SKM-1 treated with dmso at 0.1 percent for 144 hours (cell line): ENCODE results near the gene HDAC9.
"Not testable (repeated sequence)": the region's sequence is repeated elsewhere in the genome, so short reads cannot be mapped to it uniquely, and the experiment has no call there.

ENCODE experiments used
- DNase-seq: peaks from one replicate; lab custom pipeline; 2025; ENCODE audit not compliant: unreplicated experiment; lab: John Stamatoyannopoulos, UW

Gene HDAC9

DNA sequence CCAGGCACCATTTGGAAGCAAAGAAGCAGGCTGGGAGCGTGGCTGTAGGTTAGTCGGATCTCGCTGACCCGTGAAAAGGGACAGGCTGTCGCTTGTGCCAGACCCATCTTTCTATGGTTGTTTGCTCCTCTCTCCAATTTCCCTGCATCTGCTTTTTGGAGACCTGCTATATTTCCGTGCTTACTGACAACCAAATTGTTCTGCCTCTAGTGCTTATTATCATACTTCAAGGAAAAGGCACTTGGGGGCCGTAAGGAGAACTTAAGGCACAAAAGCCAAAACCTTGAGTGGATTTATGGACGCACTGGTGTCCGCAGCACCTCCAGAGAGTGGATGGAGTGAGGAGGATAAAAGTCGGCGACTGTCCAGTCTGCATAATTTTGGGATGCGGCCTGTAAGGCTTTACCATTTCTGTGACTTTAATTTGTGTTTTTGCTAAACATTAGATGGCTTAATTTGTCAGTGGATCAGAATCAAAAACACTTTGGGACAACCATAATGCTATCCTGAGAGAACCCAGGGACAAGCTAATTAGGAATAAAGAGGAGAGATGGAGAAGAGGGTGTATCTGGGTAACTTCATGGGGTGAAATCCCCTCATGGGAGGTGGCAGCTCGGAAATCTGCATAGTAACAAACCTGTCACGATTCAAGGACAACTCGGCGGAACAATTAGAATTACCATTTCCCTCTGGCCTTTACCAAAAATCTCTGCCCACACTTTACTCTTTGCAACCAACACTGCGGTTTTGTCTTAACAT is 206.7 kb downstream of the HDAC9 start:
- no peak for DNase-seq

DNA sequence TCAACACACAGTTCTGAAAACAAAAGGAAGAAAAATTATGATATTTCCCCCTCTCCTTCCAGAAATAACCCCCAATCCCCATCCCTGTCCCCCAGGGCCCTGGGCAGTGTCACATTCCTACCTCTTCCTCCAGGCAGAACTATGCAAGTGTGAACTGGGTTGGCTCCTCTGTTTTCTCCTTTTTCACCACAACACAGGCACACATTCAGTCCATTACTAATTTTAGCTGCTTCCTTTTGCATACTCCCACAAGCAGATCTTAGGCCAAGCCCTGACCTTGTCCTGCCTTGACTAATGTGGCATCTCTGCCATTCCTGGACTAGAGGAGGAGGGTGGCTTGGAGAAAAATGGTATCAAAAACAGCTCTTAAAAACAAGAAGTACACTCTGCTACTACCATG is 208.1 kb downstream of the HDAC9 start:
- no peak for DNase-seq

DNA sequence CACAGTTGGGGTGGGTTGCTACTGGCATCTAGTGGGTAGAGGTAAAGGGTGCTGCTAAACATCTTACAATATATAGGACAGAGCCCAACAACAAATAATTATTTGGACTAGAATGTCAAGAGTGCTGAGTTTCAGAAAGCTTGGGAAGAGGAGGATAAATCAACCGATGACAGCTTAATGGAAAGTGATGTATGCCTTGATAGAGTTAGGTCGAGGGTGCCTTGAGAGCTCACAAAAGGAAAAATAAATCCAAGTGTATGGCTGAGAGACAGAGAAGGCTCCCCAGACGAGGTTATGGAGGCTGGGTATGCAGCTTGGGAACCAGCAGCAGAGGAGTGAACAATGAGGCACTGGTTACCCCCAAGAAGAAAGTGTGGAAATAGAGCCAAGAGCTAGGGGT is 211.1 kb downstream of the HDAC9 start:
- DNase-seq = no peak

DNA sequence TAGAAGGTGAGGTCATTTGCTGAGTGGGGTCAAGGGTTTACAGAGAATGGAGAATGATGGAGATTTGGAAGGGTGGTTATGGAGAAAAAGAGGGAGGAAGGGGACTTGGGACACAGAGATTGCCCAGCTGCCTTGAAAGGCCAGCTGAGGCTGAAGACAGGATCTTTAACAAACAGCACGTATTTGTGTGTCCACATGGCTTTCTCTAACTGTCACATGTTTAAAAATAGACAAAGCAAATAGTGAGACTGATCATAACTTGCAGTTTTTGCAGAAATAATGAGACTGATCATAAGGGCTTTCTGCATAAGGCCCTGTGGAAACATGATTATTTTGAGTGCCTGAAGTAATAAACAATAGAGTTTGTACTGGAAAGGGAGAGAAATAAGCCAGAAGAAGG is 212.7 kb downstream of the HDAC9 start:
- DNase-seq = no peak

DNA sequence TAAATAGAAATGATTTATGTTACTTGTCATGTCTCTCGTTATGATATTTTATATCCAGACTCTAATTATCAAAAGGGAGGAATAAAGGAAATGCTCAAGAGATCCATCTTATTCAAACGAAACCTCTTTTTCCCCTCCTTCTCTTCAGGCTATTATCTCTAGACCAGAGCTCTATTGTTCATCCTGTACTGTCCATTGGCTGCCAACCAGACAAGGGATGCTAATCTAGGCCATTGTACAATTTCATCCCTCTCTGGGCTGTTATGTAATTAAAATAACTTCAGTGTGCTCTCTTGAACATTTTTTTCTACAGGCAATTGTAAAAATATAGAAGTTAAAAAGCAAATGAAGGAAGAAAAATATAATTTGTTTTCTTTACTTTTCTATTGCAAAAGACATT is 220.4 kb downstream of the HDAC9 start:
- no peak for DNase-seq

DNA sequence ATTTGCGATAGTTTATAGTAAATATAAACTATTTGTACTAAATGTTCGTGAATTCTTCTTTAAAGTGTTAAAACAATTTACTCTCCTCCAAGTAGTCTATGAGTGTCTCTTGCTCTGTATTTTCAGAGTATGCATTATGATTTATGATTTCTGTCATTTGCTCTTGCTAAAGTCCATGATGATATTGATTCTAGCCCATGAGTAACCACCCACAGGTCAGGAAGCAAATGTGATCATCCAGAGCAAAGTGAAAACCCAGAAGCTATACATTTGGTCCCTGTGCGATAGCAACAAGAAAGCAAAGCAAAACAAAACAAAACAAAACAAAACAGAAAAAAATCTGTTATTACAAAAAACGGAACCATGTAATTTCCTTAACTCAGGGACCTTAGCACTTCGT is 225.9 kb downstream of the HDAC9 start:
- no peak for DNase-seq

DNA sequence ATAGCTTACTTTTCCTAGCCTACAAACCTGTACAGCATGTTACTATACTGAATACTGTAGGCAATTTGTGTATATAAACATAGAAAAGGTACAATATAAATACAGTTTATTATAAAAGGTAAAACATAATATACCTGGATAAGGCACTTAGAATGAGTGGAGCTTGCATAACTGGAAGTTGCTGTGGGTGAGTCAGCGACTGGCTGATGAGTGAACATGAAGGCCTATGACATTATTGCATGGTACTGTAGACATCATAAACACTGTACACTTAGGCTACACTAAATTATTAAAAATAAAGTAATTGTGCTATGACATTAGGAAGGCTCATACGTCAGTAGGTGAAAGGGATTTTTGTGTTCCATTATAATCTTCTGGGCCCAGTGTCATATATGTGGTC is 228.8 kb downstream of the HDAC9 start:
- DNase-seq = no peak

DNA sequence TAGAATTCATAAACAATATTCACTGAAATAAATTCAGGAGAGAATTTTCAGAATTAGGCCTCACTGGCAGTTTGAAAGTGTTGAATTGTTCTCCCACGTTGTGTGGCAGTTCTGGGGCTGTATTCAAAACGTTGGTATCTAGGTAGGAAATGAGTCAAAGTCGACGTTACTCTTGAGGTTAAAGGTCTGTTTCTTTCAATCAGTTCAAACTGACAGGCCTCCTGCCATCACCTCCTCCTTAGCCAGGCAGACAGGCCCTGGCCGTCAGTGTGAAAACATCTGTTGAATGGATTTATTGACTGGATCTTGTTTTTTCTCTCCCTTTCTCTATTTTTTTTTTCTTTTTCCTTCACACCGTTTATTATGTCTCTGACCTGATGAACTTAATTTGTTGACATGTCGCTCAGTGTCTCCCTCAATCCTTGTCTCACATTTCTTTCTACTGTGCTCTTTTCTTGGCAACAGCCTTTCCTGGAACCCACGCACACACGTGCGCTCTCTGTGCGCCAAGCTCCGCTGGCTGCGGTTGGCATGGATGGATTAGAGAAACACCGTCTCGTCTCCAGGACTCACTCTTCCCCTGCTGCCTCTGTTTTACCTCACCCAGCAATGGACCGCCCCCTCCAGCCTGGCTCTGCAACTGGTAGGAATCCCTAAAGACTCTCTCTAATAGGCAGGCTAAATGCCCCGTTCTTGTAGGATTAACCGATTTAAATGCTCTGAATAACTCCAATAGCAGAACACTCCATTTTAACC is 231.7 kb downstream of the HDAC9 start:
- no peak for DNase-seq

DNA sequence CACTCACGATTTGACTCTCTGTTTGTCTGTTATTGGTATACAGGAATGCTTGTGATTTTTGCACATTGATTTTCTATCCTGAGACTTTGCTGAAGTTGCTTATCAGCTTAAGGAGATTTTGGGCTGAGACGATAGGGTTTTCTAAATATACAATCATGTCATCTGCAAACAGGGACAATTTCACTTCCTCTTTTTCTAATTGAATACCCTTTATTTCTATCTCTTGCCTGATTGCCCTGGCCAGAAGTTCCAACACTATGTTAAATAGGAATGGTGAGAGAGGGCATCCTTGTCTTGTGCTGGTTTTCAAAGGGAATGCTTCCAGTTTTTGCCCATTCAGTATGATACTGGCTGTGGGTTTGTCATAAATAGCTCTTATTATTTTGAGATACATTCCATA is 240.5 kb downstream of the HDAC9 start:
- not testable (repeated sequence) for DNase-seq

DNA sequence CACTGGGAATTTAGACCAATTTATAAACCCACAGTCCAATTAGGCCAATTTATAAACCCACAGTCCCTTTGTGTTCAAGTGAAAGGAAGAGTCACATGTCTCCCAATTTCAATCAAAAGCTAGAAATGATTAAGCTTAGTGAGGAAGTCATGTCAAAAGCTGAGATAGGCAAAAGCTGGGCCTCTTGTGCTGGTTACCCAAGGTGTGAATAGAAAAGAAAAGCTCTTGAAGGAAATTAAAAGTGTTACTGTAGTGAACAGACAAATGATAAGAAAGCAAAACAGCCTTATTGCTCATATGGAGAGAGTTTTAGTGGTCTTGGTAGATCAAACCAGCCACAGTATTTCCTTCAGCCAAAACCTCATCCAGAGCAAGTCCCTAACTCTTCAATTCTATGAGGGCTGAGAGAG is 245.0 kb downstream of the HDAC9 start:
- DNase-seq = no peak

DNA sequence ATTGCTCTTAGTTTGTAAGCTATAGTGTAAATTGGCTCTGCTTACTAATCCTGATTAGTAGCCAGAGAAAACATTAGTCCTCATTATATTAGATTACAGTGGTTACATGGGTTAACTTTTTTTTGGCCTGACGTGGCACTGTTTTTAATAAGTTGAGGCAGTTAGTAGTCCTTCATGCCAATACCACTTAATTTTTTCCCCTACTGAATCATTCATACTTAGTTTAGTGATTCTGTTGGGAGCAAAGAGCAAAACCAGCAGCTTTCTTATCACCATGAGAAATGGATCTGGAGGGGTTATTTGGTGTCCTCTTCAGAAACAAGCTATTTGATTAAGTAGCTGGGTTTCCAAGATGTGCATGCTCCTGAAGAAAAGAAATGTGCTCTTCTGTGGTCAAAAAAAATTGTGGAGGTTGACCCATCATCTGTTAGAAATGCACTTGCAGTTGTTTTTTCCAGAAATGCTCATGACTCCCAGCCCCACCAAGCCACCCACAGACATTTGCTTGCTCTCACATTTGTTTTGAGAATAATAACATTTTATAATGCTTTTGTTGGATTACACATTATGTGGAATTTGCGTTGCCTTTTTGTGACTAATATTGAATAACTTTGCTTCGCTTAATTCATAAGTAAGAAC is 258.5 kb downstream of the HDAC9 start:
- no peak for DNase-seq

DNA sequence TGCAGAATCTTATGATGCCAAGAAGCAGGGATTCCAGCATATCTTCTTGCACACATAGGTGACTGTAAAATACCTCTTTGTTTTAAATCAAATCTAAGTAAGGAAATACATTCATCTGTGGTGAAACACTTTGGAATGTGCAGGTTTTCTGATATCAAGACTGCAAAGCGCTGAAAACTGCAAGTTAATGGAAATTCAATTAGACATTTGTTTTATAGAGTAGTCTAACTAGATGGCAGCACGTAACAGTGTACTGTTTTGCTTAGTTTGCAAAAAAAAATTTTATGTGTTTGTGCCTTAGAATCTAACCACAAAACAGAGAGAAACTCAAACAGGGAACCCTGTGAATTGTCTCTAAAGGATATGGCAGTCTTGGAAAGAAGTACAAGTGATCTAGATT is 259.2 kb downstream of the HDAC9 start:
- no peak for DNase-seq

DNA sequence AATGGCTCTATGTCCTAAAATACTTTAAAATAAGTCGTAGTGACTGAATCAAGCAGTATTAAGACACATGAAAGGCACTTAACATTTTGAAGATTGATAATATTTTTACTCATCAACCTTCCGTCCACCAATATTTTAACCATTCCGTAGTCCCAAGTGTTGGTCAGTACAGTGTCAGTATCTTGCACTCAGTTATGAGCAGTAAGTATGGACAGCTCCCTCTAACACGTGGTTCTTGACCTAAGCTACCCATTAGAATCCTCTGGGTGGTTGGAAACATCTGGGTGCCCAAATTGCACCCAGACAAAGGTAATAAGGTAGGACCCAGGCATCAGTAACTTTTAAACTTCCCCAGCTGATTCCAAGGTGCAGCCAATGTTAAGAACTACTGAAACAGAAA is 260.2 kb downstream of the HDAC9 start:
- DNase-seq = no peak

DNA sequence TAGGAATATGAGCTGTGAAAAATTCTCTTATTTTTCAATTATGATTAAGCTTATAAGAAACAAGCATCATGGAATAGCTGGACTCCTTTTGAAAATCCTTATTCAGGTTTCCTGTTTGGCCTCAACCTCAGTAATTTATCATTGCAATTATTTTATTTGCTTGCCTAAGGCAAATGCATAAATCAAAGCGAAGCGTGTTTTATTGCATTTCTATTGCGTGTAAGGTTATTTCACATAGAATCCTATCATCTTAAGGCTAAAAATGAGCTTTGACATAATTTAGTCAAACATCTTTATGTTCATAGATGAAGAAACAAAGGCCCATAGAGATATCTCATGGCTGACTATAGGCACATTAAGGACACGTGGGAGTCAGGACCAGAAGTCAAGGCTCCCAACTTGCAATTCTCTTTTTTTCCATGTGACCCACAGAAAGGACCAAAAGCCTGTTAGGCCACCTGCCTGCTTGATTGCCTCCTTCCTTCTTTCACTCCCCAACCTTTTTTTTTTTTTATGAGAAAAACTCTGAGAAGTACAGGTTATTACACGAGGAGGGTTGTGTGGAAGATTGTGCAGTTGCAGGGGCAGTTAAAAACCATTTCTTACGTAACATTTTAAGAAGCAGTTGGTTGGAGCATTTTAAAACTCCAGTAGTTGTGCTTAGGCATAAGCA is 261.0 kb downstream of the HDAC9 start:
- no peak for DNase-seq

DNA sequence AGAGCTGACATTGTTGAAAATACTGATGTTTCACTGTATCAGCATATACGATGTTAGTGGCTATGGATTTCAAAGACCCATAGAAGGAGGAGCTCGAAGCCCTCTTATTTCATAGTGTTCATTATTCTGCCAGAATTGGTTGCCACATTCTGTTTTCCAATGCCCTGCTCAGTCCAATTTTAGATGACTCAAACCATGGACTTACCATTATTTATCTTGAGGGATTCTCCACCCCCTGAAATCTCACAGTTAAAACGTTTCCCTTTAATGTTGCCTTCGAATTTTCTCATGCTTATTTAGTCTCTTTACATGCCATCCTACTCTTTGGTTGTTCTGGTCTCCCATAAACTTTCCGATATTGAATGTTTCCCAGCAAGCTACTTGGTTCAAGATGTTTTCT is 264.5 kb downstream of the HDAC9 start:
- DNase-seq = no peak

DNA sequence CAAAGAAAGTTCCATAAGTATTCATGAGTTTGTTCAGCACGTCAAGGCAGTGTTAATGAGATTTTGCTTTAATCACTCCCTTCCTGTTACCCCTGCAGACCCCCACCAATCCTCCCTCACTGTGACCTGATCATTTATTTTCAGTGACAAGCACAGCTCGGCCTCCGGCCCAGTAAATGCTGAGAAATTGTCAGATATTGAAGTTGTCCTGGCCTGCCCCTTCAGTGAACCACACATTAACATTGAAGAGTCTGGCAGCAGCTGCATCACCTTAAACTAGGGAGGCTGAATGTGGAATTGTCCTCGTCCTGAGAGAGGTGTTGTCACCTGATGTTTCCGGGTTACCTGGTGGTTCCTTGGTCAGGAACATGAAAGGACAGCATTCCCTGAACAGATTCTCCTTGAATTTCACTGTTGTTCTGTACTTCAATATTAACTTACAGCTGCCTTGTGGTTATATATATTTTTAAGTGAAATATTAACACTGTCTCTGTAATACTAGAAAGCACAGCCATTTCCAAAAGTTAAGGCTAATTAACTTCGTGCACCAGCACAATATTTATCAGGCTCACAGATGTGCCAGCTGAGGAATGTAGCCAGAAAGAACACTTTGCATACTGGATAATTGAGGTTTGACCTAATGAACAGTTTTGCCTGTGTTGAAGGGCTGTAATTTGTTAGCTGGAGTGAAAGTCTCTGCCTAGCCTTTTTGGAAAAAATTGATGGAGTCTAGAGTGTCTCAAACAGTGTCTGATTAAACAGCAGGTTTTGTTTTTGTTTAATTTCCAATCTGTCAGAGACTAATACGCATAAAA is 265.3 kb downstream of the HDAC9 start:
- DNase-seq = no peak

DNA sequence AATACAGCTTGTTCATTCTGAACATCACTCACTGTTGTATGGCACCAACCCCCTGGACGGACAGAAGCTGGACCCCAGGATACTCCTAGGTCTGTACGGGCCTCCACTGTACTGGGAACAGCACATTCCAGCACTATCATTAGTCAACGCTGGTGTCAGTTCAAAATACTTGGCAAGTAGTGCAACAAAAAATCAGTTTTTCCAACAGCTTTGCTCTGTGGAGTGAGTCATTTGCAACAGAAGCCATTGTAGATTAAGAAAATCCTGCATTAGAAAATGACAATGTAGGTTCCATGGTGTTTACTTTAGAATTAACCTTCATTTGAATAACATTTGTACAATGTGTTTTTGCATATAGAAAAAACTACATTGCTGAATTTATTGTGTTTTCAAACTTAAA is 266.6 kb downstream of the HDAC9 start:
- DNase-seq = no peak

DNA sequence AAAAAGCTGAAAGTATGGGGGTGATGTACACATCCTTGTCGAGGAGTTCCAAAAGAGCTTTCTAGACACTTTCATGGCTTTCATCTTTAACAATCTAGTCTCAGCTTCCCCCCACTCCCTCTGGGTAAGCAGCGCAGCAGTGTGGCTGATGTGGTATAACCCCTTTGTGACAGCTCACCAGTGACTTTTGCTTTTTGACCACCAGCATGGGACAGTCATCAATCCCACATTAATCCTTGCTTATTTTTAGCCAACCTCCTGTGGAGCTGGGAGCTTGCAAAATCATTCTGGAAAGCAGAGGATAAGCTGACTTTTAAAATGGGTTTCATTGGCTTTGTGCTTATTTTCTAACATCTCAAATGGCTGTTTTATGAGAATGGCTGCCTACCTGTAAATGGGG is 272.7 kb downstream of the HDAC9 start:
- DNase-seq = no peak

DNA sequence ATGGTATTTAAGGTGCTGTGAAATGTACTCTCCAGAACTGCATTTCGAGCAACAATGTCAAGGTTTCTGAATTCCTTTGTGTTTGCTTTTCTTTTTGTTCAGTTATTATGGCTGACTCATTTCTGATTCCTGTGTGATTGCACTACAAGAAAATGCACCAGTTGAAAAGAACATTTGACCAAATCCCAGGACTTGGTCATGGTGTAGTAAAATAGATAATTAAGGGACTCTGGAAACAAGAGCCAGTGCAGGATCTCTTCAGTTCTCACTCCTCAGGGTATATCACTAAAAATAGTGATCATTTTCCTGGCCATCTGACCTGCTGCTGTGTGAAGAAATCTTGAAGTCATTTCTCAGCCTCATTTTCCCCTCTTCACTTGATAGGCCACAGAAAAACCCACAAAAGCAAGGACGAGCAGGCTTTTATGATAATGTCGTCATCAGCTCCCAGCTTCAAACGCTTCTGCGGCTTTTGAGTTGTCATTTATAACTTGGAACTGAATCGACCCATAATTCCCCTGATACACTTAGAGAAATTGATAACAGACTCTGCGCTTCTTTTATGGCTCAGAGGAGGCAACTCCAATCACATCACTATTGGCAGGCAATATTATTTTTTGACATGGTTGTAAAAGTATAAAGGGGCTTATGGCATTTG is 274.7 kb downstream of the HDAC9 start:
- no peak for DNase-seq

DNA sequence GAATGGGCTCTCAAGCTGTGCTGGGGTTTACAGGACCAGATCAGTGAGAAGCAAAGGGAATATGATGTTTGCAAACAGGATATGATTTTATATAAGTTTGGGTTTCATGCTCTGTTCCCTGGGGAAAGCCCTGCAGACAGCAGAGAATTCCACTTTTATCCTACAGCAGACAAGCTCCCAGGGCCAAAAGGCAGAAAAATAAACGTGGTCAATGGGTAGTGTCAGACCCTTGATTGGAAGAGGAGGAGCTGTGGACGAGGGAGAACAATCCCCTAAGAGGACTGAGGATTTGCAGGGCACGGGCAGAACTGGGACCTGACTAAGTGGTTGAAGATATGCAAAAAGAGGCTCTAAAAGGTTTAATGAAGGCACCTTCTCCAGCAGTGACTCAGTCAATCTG is 275.3 kb downstream of the HDAC9 start:
- DNase-seq = no peak
